Loucy (cell line): ENCODE results near the gene SORCS2.

ENCODE experiments used
- EZH2phosphoT487 ChIP-seq: fragments of 200-600 bp; IDR thresholded peaks from 2 replicates; pipeline ENCODE4 v1.6.1; 2018; ENCODE audit warnings: antibody characterized with exemption, mild to moderate bottlenecking, moderate library complexity, borderline replicate concordance
- TF ChIP-seq, protein P1 (sequence below): fragments of 200-600 bp; sonication (generic); conservative IDR thresholded peaks from 2 replicates; pipeline ENCODE4 v1.5.1; 2014; ENCODE audit warnings: mild to moderate bottlenecking, antibody characterized with exemption, low read length

DNA sequence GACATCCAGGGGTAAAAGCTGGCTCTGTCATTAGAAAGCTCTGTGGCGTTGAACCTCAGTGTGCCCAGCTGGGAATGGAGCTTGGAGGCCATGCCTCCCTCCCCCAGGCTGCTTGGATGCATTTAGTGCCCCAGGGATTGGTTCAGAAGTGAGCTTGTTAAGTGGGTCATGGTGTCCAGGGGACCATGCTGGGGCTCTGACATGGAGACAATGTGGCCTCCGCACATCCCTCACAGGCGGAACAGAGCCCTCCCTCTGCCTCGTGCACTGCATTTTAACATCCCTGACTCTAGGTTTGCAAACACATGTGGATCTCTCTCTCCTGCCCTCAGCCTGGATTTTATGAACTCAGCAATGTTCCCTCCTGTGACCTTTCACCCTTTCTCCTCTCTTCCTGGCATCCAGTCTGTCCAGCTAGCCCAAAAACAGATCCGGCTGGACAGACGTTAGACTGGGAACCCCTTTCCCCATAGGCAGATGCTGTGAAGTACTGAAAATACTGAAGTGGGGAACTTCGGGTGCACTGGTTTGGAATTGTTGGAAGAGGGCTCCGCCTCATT is 81.5 kb downstream of the SORCS2 start:
- TF ChIP-seq, protein P1, sequence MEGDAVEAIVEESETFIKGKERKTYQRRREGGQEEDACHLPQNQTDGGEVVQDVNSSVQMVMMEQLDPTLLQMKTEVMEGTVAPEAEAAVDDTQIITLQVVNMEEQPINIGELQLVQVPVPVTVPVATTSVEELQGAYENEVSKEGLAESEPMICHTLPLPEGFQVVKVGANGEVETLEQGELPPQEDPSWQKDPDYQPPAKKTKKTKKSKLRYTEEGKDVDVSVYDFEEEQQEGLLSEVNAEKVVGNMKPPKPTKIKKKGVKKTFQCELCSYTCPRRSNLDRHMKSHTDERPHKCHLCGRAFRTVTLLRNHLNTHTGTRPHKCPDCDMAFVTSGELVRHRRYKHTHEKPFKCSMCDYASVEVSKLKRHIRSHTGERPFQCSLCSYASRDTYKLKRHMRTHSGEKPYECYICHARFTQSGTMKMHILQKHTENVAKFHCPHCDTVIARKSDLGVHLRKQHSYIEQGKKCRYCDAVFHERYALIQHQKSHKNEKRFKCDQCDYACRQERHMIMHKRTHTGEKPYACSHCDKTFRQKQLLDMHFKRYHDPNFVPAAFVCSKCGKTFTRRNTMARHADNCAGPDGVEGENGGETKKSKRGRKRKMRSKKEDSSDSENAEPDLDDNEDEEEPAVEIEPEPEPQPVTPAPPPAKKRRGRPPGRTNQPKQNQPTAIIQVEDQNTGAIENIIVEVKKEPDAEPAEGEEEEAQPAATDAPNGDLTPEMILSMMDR = no peak
- no peak for TF ChIP-seq EZH2phosphoT487
